ENCODE results near the gene COL6A2.

GRCh38 chr21:46171585-46171984 is 73.7 kb downstream of the COL6A2 start:
- TF ChIP-seq CTCF (IDR thresholded peaks at IDR 0.05) (no peak), TP53 (CRISPR knock-in tag; IDR thresholded peaks at IDR 0.05) (no peak), EHMT2 (IDR thresholded peaks at IDR 0.05; ENCODE audit: low read depth) (no peak), BHLHE40 (IDR thresholded peaks at IDR 0.05; ENCODE audit: low read depth, low read length) (no peak)

All from A549 (cell line).